HL-60/S4 treated with phorbol 12-myristate 13-acetate at 8.2 ng/mL for 4 days and 3 days (cell line): ENCODE measurements around the gene CD160.
"Not testable (repeated sequence)": the region's sequence is repeated elsewhere in the genome, so short reads cannot be mapped to it uniquely, and the experiment has no call there.

ENCODE experiments used
- in situ Hi-C: fragments of 300-500 bp; cut with MboI; formaldehyde crosslinking; loops from 2 replicates; pipeline ENCODE4 v1.15.0; 2022; ENCODE audit warnings: low sequenced_read_pairs

The CD160 gene

DNA sequence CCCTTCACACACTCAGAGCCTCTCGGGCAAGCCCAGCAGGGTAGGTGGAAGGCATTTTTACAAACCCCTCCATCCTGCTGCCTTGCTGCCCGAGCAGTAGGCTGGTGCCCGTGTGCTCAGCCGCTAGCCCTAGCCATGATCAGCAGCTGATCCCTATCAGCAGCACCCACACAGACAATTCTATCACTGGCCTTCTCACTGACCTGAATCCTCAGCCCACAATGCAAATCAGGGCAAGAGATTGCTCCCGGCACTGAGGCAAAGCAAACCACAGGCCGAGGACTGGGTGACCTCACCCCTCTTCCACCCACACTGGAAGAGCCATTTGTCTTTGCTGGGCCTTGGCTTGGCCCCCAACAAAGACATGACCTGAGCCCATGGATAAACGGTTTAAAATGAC, 11.2 kb upstream of the CD160 start:
- in situ Hi-C loops, result no loop called here

DNA sequence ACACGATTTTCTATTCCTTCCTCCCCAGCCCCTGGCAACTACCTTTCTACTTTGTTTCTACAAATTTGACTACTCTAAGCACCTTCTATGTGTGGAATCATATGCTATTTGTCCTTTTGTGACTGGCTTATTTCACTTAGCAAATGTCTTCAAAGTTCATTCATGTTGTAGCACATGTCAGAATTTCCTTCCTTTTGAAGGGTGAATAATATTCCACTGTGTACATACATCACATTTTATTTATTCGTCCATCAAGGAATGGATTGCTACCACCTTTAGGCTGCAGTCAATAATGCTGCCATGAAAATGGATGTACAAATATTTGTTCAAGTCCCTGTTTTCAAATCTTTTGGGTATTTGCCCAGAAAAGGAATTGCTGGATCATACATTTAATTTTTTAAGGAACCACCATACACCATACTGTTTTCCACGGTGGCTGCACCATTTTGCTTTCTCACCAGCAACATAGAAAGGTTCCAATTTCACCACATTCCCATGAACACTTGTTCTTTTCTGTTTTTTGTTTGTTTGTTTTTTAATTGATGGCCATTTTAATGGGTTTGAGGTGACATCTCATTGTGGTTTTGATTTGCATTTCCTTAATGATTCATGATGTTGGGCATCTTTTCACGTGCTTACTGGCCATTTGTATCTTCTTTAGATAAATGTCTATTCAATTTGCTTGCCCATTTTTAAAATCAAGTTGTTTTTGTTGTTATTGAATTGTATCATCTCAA, 8.8 kb upstream of the CD160 start:
- in situ Hi-C loops, result no loop called here

DNA sequence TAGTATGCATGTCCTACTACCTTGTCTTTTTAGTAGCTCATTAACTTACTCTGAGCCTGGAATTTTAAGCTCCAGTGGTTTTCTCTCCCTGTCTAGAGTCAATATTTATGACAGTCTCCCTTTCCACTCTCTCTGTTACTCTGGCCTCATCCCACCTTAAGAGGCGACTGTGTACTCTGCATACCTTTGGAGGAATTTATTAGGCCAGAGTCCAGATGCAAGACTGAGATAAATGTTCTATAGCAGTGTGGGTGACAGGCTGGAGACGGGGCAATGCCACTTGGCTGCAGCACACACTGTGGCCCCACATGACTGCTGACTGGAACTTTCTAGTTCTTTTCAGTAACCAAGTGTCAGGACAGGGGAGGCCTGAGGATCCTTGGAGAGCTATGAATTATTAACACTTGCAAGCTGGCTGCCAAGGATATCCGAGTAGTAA, 8.1 kb upstream of the CD160 start:
- in situ Hi-C loops, result no loop called here

DNA sequence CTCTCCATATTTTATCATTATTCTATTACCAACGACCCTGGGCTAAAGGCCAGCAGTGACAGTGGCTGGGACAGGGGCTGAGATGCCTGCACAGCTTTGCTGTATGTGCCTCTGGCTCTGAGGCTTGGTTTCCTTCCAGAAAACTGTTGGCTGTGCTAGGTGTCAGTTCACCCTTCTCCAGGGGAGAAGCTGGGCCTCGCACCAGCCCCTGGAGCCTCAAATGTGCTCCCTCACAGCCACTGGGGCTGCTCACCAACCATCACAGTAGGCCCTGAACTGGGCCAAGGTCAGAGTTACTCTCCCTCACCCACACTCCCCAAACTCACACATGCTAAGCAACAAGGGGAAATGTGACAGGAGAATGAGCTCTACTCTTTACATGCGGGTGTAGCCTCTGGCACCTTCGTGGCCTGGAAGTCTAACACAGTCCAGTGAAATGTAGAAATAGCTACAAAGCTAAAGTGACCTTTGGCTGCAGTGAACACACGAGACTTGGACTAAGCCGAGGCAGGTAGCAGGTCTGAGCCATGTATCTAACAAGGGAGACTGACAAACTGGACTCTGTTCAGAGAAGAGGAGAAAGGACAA, 4.7 kb upstream of the CD160 start:
- in situ Hi-C loops, result no loop called here

DNA sequence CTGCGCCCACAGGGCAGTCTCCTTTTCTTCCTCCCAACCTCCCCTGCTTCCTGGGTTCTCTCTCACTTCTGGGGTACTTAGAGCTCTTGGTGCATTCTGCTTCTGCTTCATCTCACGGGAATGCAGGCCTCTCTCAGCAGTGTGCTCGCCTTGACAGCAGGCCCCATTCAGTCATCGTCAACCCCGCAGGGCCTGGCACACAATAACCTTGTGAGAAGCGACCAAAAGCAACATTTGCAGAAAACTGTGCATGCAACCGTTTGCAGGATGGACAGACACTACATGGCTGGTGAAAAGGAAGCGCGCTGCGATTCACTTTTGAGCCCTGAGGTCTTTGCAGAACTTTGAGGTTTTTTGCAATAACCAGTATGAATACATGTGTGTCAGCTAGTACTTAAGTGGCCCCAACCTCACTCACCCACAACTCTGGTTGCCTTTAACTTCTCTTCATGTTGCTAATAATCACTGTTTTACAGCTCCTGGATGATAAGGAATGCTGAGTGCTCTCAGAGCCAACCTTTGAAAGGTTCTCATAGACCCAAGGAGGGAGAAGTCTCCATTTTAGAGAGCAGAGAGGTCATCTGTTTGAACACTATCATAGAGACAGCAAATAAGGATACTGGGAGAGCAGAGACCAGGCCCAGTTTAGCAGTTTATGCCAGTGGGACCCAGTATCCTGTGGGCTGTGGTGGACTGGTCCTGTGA, 2.5 kb upstream of the CD160 start:
- in situ Hi-C loops, result no loop called here

DNA sequence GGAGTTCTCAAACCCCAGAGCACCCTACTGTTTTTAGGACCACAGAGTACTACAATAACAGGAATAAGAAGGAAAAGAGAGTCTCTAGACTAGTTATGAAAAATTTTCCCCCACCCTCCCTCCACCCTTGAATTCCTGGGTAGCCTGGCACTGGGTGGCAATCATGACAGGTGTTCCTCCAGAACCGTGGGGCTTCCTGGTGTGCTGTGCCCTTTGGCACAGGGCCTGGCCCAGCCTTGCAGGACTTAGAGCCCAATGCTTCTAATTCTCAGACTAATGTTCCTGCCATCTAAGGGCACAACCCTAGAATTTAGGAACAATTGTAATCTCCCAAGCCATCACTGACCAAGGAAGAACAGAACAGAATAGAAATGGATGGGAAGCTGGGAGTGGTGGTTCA, 1.5 kb upstream of the CD160 start:
- in situ Hi-C loops, result no loop called here

DNA sequence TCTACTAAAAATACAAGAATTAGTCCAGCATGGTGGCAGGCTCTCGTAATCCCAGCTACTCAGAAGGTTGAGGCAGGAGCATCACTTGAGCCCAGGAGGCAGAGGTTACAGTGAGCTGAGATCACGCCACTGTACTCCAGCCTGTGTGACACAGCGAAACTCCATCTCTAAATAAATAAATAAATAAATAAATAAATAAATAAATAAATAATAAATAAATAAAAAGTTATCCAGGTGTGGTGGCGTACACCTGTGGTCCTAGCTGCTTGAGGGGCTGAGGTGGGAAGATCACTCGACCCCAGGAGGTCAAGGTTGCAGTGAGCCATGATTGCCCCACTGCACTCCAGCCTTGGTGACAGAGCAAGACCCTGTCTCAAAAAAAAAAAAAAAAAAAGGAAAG, 834 bp upstream of the CD160 start:
- in situ Hi-C loops, result not testable (repeated sequence)

DNA sequence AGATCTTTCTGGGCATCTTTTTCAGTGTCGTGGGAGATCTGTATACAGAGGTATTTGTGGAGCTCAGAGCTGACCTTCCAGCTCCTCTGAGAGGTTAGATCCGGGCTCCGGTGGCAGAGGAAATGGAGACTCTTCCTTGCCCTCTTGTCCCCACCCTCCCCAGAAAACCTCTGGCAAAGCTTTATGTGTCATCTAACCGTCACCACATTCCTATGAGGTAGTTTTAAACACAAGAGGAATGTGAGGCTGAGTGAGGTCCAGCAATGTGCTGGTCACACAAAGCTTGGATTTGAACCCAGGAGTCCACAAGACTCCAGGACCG, 1.2 kb downstream of the CD160 start:
- in situ Hi-C loops, result no loop called here

DNA sequence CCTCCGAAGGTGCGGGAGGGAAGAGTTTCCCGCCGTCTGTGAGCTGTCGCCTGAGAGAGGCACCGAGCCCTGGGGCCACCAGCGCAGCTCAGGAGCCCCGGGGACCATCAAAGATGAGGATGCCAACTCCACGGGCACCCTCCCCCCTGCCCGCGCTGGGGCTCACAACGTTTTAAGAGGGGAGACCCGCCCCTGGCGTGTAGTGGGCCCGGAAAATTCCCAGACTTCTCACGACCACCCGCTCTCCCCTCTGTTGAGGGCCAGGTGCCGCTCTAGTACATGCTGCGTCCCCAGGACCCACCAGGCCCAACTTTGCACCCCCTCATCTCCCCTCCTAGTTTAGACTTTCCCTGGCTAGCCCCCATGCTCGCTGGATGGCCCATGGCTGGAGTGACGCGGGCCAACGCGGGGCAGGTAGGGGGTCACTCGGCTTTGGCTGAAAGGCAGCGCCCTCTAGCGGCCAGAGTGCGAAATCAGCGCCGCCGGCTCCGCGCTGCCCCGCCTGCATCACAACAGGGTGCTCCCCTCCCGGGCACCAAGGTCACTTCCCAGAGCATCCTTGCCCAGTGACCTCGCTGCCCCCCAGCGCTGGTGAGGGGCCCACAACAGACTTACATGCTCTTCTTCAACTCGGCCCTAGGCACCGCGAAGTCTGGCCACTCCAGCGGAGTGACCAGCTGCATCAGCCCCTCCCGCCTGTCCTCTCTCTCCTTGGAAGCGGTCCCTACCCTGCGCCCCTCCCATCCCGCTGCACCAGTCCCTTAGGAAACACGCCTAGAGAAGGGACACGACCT, 1.8 kb downstream of the CD160 start:
- in situ Hi-C loops, result no loop called here

DNA sequence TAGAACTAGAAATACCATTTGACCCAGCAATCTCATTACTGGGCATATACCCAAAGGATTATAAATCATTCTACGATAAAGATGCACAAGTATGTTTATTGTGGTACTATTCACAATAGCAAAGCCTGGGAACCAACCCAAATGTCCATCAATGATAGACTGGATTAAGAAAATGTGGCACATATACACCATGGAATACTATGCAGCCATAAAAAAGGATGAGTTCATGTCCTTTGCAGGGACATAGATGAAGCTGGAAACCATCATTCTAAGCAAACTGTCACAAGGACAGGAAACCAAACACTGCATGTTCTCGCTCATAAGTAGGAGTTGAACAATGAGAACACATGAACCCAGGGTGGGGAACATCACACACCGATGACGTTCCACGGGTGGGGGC, 6.9 kb downstream of the CD160 start:
- in situ Hi-C loops, result not testable (repeated sequence)

DNA sequence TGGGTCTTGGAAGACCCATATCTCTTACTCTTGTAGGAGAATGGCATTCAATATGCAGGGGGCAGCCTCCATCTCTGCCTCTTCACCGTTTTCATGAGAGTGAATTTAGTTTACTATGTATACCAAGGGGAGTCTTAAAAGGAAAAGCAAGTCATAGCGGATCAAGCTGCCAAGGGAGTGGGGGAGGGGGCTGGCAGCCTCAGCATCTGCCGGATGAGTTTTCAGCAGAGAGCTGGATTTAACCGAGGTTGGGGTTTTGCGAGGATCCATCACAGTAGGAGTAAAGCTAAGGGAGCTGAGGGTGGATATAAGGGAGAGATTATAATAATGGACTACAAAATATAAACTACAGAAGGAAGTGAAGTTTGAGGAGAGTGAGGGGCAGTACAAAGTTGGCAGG, 9.9 kb downstream of the CD160 start:
- in situ Hi-C loops, result no loop called here

DNA sequence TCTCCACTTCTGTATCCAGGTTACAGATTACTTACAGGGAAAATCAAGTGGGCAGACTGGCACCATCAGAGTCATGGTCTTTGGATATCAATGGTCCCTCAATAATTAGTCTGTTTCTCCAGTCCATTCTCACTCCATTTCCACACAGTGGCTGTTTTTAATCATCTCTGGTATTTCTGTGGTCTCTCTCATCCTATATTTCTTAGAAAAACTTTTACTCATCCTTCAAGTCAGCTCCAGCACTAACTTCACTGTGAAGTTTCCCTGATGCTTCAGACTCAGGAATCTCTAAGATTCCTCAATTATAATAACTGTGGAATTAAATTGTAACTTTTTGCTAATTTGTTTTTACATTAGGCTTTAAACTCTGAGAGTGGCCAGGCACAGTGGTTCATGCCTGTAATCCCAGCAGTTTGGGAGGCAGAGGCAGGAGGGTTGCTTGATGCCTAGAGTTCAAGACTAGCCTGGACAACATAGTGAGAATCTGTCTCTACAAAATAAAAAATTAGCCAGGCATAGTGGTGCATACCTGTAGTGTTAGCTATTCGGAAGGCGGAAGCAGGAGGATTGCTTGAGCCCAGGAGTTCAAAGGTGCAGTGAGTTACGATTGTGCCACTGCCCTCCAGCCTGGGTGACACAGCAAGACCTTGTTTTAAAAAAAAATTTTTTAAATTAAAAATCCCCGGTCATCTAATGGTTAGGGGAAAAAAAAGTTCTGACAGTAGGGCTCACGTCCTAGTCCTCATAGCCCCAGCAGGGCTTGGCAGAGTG, 10.6 kb downstream of the CD160 start:
- in situ Hi-C loops, result no loop called here

DNA sequence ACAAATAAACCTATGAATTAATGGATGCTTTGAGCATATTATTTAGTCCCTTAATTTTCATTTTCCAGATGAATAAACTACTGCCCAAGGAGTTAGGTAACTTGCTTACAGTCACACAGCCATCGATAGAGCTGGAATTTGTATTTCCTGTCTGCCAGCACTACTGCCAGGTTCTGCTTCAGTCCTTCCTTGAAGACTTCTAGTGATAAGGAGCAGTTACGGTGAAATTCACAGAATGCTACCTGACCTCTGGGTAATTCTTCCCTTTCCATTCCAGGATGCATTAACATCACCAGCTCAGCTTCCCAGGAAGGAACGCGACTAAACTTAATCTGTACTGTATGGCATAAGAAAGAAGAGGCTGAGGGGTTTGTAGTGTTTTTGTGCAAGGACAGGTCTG, 11.2 kb downstream of the CD160 start:
- in situ Hi-C loops, result no loop called here

DNA sequence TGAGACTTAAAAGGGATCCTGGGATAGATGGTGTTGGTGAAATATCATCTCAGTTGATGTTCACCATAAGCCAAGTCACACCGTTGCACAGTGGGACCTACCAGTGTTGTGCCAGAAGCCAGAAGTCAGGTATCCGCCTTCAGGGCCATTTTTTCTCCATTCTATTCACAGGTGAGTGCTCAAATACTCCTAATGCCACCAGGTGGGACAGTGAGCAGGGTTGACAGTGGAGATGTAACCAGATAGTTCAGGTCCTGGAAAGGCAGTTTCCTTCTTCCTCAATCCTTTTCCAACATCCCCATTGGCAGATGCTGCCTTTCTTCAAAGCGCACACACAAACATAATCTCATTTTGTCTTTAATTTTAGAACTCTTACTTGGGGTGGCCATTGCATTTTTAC, 11.6 kb downstream of the CD160 start:
- in situ Hi-C loops, result no loop called here

DNA sequence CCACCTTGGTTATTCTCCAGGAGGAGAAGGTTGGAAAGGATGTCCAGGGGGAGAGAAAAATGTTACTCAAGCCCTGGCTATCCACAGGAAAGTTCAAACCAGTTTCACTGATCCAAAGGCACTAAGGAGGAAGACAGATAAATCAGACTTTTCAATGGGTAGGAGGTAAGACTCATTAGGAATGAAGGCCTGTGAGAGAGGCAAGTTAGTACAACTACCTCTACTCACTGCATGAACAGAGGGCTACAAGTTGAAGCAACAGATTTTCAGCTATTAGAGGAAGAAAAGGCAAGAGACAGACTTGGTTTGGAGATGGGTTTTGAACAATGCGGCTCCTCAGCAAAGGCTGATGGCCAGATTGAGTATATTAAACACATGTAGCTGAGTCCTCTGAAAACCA, 16.9 kb downstream of the CD160 start:
- in situ Hi-C loops, result no loop called here

DNA sequence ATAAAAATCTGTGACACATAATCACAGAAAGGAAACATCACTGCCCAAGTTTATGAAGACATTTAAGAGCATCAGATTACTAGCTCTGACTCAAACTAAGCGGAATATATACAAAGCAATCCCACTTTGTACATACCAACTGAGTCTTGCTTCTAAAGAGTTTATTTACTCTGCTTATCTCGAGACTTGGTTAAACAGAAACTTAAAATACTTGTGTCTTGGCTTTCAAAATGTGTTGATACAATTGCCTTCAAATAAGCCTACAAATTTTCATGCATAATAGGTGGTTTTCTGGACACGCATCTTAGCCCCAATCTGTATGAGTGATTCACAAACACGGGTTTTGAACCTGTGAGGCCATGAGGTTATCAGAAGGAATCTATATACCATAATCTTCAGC, 21.0 kb downstream of the CD160 start:
- in situ Hi-C loops, result no loop called here

DNA sequence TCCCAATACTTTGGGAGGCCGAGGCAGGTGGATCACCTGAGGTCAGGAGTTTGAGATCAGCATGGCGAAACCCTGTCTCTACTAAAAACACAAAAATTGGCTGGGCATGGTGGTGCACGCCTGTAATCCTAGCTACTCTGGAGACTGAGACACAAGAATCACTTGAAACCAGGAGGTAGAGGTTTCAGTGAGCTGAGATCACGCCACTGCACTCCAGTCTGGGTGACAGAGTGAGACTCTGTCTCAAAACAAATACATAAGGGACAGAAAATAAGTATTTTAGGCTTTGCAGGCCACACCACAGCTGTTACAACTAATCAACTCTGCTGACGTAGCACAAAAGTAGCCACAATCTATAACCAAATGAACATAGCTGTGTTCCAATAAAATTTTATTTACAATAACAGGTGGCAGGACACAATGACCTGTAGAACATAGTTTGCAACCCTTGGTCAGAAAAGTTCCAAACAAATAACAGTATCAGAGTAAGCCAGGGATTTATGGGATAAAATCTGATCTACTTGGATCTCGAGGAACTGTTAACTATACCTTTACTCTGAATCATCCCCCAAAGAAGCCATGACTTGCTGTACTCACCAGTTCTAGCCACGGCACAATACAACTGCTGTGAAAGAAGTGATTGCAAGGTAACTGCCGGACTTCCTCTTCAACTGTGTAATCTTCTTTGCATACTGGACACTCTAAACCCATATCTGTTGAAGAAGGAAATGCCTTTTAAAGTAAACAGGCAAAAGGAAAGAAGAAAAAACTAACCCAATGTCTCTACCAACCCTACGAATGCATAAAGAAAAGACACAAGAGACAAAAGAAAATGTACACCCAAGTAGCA, 28.3 kb downstream of the CD160 start:
- in situ Hi-C loops, result no loop called here

DNA sequence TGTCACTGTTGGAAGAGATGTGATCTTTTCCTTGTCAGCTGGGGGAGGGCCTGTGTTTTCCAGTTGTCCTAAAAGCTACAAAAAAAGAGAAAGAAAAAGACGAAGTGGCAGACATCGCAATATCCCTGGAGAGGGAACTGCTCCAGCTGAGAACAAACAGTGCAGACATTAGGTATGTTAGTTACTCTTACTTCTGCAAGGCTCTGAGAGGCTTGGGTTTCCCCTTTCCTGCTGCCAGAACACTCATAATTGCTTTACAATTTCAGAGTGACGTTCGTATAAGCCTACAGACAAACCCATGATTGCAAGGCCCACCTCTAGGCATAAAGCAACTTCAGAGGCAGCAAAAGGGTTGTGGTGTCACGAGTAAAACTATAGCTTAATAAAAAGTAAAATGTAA, 31.1 kb downstream of the CD160 start:
- in situ Hi-C loops, result no loop called here

DNA sequence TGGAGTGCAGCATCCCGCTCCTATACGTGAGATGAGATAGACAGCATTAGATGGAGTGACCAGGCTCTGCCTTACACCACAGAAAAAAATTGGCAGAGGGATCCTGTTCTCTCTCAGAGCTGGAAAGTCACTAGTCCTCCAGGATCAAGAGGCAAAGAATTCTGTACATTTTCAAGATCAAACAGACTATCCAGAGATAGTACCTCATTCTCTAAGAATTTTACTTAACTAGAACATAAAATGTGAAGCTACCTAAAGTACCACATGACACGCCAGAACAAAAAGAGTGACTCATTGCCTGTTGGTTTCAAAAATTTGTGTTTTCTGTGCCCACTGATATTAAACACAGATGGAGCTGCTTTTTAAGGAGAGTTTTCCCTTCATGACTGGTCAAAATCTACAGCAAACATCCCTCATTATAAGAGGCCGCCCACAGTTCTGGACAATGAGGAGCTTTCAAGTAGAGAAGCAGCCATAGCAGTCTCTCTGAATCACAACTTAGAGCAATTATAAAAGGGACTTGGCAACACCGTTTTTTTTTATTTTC, 32.3 kb downstream of the CD160 start:
- in situ Hi-C loops, result no loop called here

DNA sequence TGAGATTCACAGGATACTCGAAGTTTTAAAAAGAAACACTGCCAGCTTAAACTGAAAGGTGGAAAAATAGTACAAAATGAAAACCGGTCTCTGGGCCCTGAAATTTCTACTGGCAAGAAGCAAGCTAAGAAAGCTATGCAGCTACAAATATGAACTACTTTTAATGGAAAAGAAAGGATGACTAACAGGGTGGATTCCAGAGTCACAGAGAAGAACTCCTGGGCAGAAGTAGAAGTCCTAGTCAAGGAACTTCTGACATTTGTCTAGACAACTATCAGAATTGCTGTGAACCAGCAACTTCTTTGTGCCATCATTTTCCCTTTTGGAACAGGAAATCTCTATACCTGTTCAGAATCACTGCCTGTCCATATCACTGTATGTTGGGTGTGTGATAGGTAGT, 38.1 kb downstream of the CD160 start:
- in situ Hi-C loops, result no loop called here
